Activated CD4-positive, alpha-beta memory T cell treated with anti-CD3 and anti-CD28 coated beads, Interleukin-2, amount 10 ng/mL, durations not matched to agents 7 days and 5 days (primary cell): ENCODE data around the gene XRCC4. TPM values are rescaled to one million over a fixed set of nuclear protein-coding genes. Genes with fewer than 3 reads are reported as not detected.
"Not testable (repeated sequence)": the region's sequence is repeated elsewhere in the genome, so short reads cannot be mapped to it uniquely, and the experiment has no call there.

Experiments
- CTCF ChIA-PET: fragments of 350-600 bp; sonication (Branson Sonifier 250); formaldehyde crosslinking; loops from one replicate; lab custom pipeline; 2021; ENCODE audit warnings: antibody characterized with exemption, inconsistent platforms; lab: Charles Lee
- POLR2A ChIA-PET: fragments of 350-600 bp; sonication (Branson Sonifier 250); formaldehyde crosslinking; loops from one replicate; lab custom pipeline; 2021; ENCODE audit warnings: antibody characterized with exemption; lab: Charles Lee
- DNase-seq: peaks from one replicate; pipeline ENCODE4 v3.0.0-alpha.2; 2020
- H3K27ac Mint-ChIP-seq: one replicate; pipeline ENCODE4 v1.8.0; 2021; ENCODE audit warnings: mild to moderate bottlenecking, mixed read lengths
- H3K27me3 Mint-ChIP-seq: one replicate; pipeline ENCODE4 v1.8.0; 2021; ENCODE audit warnings: mixed read lengths
- H3K36me3 Mint-ChIP-seq: one replicate; pipeline ENCODE4 v1.8.0; 2021; ENCODE audit warnings: low read depth, mixed read lengths
- H3K4me1 Mint-ChIP-seq: one replicate; pipeline ENCODE4 v1.8.0; 2021; ENCODE audit warnings: mixed read lengths
- H3K4me3 Mint-ChIP-seq: one replicate; pipeline ENCODE4 v1.8.0; 2021; ENCODE audit warnings: mild to moderate bottlenecking, mixed read lengths
- H3K9me3 Mint-ChIP-seq: one replicate; pipeline ENCODE4 v1.8.0; 2021; ENCODE audit warnings: mixed read lengths
- total RNA-seq, 2 experiments: library from RNA; stranded (reverse); gene quantifications; one replicate each; pipeline ENCODE4 v1.2.3, GENCODE V29; 2021

XRCC4 gene
- total RNA-seq, 2 experiments from 2014 or later = 10.5 to 13.0 TPM

DNA sequence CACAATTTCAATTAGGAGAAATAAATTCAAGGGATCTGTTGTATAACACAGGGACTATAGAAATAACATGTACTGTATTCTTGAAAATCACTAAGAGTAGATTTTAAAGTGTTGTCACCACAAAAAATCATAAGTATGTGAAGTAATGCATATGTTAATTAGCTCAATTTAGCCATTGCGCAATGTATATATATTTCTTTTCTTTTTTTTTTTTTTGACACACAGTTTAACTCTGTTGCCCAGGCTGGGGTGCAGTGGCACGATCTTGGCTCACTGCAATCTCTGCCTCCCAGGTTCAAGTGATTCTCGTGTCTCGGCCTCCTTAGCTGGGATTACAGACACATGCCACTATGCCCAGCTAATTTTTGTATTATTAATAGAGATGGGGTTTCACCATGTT lies 70.2 kb downstream of the XRCC4 start:
- Mint-ChIP-seq H3K36me3 (no peaks in the 10 kb centered on the region), H3K4me3 (no peak overlapping the region), H3K9me3 (no peaks in the 10 kb centered on the region), H3K27me3 (no peaks in the 10 kb centered on the region), H3K27ac (no peak overlapping the region), H3K4me1 (no peaks in the 10 kb centered on the region)
- DNase-seq = no peak
- POLR2A ChIA-PET = no interaction called here
- CTCF ChIA-PET = interaction anchor here (1.3 kb wide), 1 partner anchor 22 kb away, joined by 3 read pairs; no protein-coding TSS in a partner anchor

DNA sequence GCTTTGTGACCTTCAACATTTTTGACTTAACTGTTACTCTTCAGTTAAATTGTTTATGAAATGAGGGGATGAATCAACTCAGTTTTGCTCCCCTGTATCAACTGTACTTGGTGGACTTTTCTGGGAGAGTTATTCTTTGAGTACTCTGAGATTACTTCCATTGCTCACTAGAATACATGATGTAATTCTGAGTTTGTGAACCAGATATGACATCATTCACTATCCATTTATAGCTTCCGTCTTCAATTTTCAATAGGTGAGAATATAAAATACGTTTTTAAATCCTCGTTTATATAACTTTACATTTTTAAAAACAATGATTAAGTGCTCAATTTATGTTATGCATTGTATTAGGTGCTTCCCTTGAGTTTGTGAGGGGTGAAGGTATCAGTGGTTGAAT lies 71.0 kb downstream of the XRCC4 start:
- no peak for DNase-seq
- ChIA-PET CTCF (interaction anchor here (1.3 kb wide), 1 partner anchor 21 kb away, joined by 3 read pairs; no protein-coding TSS in a partner anchor), POLR2A (no interaction called here)
- Mint-ChIP-seq H3K36me3 (no peaks in the 10 kb centered on the region), H3K27me3 (no peaks in the 10 kb centered on the region), H3K9me3 (no peaks in the 10 kb centered on the region), H3K27ac (no peak overlapping the region), H3K4me1 (peaks cover 3% of the 10 kb centered on the region), H3K4me3 (no peak overlapping the region)

DNA sequence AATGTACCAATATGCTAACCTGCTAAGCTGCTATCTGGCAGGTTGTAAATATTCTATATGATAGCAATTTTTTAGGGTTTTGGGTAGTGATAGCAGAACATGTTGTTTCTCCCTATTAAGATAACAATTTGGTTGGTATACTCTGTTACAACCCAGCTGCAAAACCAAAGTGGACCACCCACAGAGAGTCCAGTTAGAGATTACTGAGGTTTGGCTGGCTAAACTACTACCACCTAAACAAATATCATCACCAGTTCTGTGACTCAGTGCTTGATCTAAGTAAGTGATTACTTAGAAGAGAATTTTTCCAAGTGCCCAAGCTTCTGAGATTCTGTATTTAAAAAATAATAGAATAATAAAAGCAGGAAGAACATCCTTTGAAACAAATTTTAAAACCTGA lies 72.3 kb downstream of the XRCC4 start:
- Mint-ChIP-seq H3K4me3 (no peak overlapping the region), H3K9me3 (no peaks in the 10 kb centered on the region), H3K36me3 (no peaks in the 10 kb centered on the region), H3K27ac (no peak overlapping the region), H3K4me1 (peaks cover 3% of the 10 kb centered on the region), H3K27me3 (no peaks in the 10 kb centered on the region)
- DNase-seq = no peak
- POLR2A ChIA-PET = no interaction called here
- CTCF ChIA-PET = no interaction called here

DNA sequence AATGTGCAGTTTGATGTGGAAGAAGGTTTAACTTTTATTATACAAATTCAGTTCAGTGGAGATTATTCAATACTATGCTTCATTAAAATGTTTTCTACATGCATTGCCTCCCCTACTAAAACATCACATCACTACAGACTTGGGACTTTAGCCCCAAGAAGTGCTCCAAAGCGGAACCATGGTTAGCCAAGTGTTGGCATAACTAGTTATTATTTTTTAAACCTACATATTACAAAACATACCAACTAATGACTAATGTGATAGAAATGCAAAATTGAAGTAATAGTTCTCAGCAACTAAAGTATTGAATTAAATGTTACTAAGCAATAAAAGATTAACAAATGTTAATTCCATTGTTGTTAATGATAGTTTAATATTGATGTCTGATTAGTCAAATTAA lies 74.5 kb downstream of the XRCC4 start:
- H3K27ac Mint-ChIP-seq = no peak overlapping the region
- ChIA-PET CTCF (no interaction called here), POLR2A (no interaction called here)
- DNase-seq = no peak
- H3K27me3 Mint-ChIP-seq = no peaks in the 10 kb centered on the region
- H3K4me1 Mint-ChIP-seq = peaks cover 3% of the 10 kb centered on the region
- H3K9me3 Mint-ChIP-seq = no peaks in the 10 kb centered on the region
- H3K4me3 Mint-ChIP-seq = no peak overlapping the region
- no peaks in the 10 kb centered on the region for H3K36me3 Mint-ChIP-seq

DNA sequence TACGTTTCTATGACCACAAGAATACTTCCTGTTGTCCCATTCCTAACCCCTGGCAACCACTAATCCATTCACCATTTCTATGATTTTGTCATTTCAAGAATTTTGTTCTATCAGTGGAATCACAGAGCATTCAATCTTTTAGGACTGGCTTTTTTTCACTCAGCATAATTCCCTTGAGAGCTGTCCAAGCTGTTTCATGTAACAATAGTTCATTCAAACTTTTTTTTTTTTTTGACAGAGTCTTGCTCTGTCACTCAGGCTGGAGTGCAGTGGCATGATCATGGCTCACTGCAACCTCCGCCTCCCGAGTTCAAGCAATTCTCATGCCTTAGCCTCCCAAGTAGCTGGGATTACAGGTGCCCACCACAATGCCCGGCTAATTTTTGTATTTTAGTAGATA lies 75.6 kb downstream of the XRCC4 start:
- H3K36me3 Mint-ChIP-seq, H3K27ac Mint-ChIP-seq, DNase-seq, POLR2A ChIA-PET, H3K4me3 Mint-ChIP-seq, H3K27me3 Mint-ChIP-seq, H3K4me1 Mint-ChIP-seq, H3K9me3 Mint-ChIP-seq, CTCF ChIA-PET: not testable (repeated sequence)

DNA sequence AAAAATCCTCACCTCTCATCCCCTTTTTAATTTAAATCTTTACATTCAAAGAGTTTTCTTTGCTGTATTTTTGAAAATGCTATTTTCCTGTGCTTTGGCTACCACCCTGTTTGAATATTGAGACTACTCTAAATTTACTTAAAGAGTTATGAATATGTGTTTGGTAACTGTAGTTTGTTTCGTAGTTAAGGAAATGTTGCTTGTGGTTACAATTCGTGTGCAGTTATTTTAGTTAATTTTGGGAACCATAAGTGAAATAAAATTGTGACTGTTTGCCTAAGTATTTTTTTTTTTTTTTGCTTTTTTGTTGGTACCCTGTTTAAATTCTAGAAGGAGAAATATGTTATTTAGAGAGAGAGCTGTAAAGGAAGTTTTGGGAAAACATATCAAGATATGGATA lies 78.7 kb downstream of the XRCC4 start:
- Mint-ChIP-seq H3K4me3 (no peak overlapping the region), H3K4me1 (peaks cover 3% of the 10 kb centered on the region), H3K9me3 (no peaks in the 10 kb centered on the region), H3K27ac (no peak overlapping the region), H3K27me3 (no peaks in the 10 kb centered on the region), H3K36me3 (no peaks in the 10 kb centered on the region)
- DNase-seq = no peak
- ChIA-PET CTCF (no interaction called here), POLR2A (no interaction called here)

DNA sequence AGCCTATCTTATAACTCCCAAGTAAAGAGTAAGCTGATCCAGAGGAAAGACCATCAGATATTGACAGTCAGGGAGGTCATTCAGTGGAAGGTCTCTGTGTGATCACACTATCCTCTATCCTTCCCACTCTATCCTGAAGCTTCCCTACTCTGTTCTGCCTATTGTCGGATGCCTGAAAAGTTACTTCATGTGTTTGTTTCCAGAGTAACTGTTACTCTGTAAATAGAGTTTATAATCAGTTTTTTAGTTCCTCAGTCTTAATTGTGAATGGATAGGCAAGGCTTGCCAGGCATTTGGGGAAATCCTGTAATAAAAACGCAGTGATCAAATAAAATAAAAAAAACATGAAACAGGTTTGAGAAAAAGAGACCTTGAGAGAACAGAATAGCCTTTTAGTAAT lies 79.8 kb downstream of the XRCC4 start:
- Mint-ChIP-seq H3K9me3 (no peaks in the 10 kb centered on the region), H3K27ac (no peak overlapping the region), H3K36me3 (no peaks in the 10 kb centered on the region), H3K27me3 (no peaks in the 10 kb centered on the region), H3K4me1 (peaks cover 3% of the 10 kb centered on the region), H3K4me3 (no peak overlapping the region)
- CTCF ChIA-PET = no interaction called here
- POLR2A ChIA-PET = no interaction called here
- DNase-seq = no peak

DNA sequence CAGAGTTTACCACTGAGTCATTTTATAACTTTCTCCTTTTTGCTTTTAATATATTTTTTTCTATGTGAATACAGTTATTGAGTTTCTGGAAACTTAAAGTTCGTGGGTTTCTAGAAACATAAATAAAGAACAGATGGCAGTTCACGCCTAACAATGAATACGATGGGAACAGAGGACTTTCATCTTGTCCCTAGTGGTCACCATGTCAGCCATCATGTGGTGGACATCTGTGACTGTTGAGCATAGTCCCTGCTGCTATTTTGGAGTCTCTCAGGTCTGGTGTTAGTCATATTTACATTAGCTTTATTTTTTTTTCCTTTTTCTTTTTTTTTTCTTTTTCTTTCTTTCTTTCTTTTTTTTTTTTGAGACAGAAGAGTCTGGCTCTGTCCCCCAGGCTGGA lies 85.3 kb downstream of the XRCC4 start:
- Mint-ChIP-seq H3K9me3 (no peaks in the 10 kb centered on the region), H3K36me3 (peaks cover 6% of the 10 kb centered on the region), H3K4me3 (no peak overlapping the region), H3K27ac (no peak overlapping the region), H3K4me1 (no peaks in the 10 kb centered on the region), H3K27me3 (no peaks in the 10 kb centered on the region)
- no peak for DNase-seq
- CTCF ChIA-PET = no interaction called here
- POLR2A ChIA-PET = no interaction called here

DNA sequence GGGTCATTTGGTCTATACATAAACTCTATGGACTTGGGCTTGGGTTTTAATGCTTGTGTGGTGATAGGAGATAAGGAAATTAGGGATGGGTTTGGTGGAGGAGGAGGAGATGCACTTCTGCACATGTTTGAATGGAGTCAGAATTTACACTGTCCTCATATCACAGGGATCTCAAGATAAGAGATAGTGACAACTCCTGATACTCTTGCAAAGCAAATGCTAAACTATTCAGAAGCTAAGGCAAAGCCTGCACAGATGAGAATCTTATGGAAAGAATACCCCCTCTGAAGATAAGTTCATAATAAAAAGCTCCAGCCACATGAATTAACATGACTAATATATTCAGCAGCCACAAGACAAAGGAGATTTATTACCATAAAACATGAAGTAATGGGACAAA lies 90.2 kb downstream of the XRCC4 start:
- H3K36me3 Mint-ChIP-seq = peaks cover 8% of the 10 kb centered on the region
- H3K4me1 Mint-ChIP-seq = no peaks in the 10 kb centered on the region
- ChIA-PET POLR2A (no interaction called here), CTCF (no interaction called here)
- no peak for DNase-seq
- H3K27me3 Mint-ChIP-seq = no peaks in the 10 kb centered on the region
- H3K27ac Mint-ChIP-seq = no peak overlapping the region
- H3K4me3 Mint-ChIP-seq = no peak overlapping the region
- H3K9me3 Mint-ChIP-seq = no peaks in the 10 kb centered on the region

DNA sequence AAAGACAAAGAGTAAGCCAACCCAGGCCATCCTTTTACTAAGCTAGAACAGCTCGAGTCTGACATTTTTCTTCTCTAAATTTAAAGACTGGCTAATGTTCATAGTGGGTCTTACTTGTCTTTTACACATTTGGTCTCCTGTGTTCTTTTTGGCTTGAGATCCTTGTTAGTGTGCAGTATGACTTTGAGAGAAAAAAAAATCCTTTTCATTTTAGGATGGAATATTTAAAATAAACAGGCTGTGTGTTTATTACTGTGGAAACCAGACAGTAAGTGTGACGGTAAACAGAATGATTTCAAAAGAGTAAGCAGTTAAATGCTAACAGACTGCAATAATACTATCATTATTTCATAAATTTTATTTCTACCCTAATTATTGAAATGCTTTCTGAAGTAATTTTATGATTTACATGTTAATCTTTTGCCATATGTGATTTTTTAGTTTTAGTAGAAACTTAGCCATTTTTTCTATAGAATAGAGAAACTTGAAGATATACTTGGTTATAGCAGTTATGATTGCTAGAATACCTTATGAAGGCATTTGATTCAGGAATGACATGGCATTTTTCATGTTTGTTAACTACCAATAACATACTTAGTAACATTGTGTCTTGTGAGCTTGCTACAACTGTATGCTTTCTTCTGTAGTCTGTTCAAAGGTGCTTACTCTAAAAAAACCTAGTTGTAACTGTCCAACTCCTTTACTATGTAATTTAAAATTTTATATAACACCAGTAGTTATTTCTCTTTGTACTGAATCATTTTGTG lies 92.4 kb downstream of the XRCC4 start:
- Mint-ChIP-seq H3K4me3 (no peak overlapping the region), H3K27me3 (no peaks in the 10 kb centered on the region), H3K4me1 (no peaks in the 10 kb centered on the region), H3K27ac (no peak overlapping the region), H3K36me3 (peaks cover 8% of the 10 kb centered on the region), H3K9me3 (no peaks in the 10 kb centered on the region)
- POLR2A ChIA-PET = no interaction called here
- CTCF ChIA-PET = interaction anchor here (1.2 kb wide), 1 partner anchor 21 kb away, joined by 3 read pairs; no protein-coding TSS in a partner anchor
- no peak for DNase-seq

DNA sequence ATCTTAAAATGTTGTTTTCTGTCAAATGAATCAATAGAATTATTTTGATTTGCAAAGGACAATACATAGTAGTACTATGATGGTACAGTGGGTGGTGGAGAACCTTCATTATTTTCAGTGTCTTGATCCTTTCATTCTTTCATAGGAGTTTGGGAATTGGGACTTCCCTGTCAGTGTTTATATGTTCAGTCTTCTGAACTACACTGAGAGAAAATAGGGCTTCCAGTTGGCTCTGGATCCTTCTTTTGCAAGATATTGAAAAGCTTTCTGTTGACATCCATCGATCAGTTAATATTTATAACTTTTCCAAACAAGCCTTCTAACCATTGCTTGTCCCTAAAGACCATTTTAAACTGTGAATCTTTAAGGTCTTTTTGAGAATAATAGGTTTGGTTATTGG lies 94.7 kb downstream of the XRCC4 start:
- H3K27ac Mint-ChIP-seq = no peak overlapping the region
- no peaks in the 10 kb centered on the region for H3K27me3 Mint-ChIP-seq
- H3K9me3 Mint-ChIP-seq = no peaks in the 10 kb centered on the region
- H3K4me3 Mint-ChIP-seq = no peak overlapping the region
- DNase-seq = no peak
- ChIA-PET POLR2A (no interaction called here), CTCF (no interaction called here)
- peaks cover 7% of the 10 kb centered on the region for H3K36me3 Mint-ChIP-seq
- H3K4me1 Mint-ChIP-seq = no peaks in the 10 kb centered on the region

DNA sequence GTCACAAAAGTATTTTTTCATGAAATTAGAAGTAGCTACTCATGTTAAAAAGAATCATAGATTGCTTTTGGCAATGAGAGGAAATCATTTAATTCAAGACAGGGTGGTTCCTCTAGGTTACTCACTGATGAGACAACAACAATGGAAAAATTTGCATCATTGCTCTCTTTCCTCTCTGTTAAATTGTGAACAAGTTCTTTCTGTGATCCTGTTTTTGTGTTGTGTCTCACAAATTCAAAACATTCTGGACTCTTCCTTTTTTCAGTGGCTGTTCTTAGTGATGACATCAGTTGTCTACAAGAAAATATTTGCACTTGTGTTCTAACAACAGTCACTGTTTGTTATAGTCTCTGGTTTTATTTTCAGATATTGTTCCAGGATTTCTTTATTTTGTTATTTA lies 95.3 kb downstream of the XRCC4 start:
- H3K4me3 Mint-ChIP-seq = no peak overlapping the region
- H3K9me3 Mint-ChIP-seq = no peaks in the 10 kb centered on the region
- DNase-seq = no peak
- H3K36me3 Mint-ChIP-seq = peaks cover 2% of the 10 kb centered on the region
- CTCF ChIA-PET = interaction anchor here (0.6 kb wide), 1 partner anchor 1479 kb away, joined by 3 read pairs; no protein-coding TSS in a partner anchor
- no peaks in the 10 kb centered on the region for H3K27me3 Mint-ChIP-seq
- no peaks in the 10 kb centered on the region for H3K4me1 Mint-ChIP-seq
- POLR2A ChIA-PET = no interaction called here
- no peak overlapping the region for H3K27ac Mint-ChIP-seq

DNA sequence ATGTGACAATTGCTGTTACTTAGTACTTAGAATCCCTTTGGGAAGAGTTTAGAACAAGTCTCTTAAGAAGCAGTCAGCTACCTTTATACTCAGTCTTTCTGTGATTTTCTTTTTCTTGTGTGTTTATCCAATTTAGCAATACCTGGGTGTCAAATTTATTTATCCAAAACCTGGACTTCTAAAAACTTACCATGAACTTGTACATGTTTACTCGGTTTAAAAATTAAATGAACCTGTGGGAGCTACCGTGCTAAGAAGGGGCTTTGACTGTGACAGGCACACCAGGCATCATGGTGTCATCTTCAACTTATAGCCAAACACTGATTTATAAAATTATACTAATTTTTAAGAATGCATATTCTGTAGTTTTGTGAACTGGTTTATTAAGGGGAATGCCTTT lies 96.5 kb downstream of the XRCC4 start:
- ChIA-PET POLR2A (no interaction called here), CTCF (no interaction called here)
- no peaks in the 10 kb centered on the region for H3K4me1 Mint-ChIP-seq
- no peak for DNase-seq
- H3K27me3 Mint-ChIP-seq = no peaks in the 10 kb centered on the region
- H3K4me3 Mint-ChIP-seq = no peak overlapping the region
- H3K9me3 Mint-ChIP-seq = no peaks in the 10 kb centered on the region
- peaks cover 2% of the 10 kb centered on the region for H3K36me3 Mint-ChIP-seq
- H3K27ac Mint-ChIP-seq = no peak overlapping the region

DNA sequence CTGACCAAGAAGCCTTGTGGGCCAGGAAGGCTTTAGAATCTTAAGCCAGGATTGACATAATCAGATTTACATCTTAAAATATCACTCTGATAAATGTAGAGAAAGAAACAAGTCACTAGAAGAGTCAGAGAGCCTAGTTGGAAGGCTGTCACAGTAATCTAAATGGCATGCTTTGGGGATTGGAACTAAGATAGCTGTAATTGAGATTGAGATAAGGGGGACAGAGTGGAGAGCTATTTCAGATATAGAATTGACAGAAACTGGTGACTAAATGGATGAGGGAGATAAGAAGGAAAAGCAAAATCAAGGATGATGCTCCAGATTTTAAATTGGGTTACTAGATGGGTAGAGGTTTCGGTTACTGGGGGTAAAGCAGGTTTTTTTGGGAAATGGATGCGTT lies 100.5 kb downstream of the XRCC4 start:
- ChIA-PET POLR2A (no interaction called here), CTCF (no interaction called here)
- no peak overlapping the region for H3K27ac Mint-ChIP-seq
- H3K4me3 Mint-ChIP-seq = no peak overlapping the region
- H3K27me3 Mint-ChIP-seq = no peaks in the 10 kb centered on the region
- H3K36me3 Mint-ChIP-seq = no peaks in the 10 kb centered on the region
- H3K9me3 Mint-ChIP-seq = no peaks in the 10 kb centered on the region
- no peak for DNase-seq
- H3K4me1 Mint-ChIP-seq = no peaks in the 10 kb centered on the region
